Measurements from ENCODE around the gene GATA1.
"Not testable (repeated sequence)": the region's sequence is repeated elsewhere in the genome, so short reads cannot be mapped to it uniquely, and the experiment has no call there.

Gene GATA1

DNA sequence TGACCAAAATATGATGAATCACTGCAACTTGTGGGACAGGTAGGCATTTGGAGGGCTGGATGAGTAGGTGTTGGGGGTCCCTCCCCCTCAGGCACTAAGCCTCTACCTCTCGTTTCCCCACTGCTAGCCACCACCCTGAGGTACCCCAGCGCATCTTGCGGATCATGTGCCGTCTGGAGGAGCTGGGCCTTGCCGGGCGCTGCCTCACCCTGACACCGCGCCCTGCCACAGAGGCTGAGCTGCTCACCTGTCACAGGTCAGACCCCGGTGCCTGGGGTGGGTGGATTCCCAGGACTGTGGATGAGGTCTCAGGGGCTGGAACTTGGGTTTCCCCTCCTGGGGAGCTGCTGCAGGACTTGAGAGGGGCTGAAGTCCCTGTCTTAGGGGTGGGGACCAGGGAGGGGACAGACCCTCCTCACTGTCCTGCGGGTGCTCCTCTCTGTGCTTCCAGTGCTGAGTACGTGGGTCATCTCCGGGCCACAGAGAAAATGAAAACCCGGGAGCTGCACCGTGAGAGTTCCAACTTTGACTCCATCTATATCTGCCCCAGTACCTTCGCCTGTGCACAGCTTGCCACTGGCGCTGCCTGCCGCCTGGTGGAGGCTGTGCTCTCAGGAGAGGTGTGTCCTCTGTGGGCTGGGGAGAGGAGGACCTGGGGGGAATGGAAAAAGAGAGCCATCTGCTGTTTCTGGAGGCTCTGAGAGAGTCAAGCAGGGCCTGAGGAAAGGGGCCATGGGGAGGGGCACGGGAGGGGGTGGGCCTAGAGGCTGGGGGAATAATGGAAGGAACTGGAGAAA, 29.8 kb downstream of the GATA1 start:
- DNase-seq = no peak

DNA sequence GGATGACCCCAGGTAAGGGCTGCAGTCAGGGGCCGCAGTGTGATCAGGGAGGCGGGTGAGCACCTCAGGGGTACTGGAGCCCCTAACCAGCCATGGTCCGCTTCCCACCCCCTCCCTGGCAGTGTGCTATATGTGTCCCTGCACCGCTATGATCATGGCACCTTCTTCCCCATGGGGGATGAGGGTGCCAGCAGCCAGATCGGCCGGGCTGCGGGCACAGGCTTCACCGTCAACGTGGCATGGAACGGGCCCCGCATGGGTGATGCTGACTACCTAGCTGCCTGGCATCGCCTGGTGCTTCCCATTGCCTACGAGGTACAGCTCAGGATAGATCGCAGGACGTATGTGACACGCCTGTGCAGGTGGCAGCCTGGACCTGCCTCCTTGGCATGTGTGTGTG, 31.7 kb downstream of the GATA1 start:
- no peak for DNase-seq

DNA sequence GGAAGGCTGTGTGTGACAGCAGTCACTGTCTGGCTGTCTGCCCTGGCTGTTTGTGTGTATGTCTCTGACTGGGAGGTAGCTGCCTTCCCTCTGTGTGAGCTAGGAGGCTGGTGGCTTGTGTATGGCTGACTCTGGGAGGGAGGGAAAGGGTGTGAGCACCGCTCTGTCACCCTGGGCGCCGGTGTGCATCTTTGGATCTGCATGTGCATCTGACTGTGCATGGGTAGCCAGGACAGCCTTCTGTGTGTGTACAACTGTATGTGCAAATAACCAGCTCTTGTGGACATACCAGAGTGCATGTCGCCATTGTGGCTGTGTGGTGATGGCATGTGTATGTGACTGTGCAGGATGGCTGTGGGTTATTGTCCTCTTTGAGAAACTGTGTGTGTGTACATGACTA, 32.5 kb downstream of the GATA1 start:
- DNase-seq = no peak

DNA sequence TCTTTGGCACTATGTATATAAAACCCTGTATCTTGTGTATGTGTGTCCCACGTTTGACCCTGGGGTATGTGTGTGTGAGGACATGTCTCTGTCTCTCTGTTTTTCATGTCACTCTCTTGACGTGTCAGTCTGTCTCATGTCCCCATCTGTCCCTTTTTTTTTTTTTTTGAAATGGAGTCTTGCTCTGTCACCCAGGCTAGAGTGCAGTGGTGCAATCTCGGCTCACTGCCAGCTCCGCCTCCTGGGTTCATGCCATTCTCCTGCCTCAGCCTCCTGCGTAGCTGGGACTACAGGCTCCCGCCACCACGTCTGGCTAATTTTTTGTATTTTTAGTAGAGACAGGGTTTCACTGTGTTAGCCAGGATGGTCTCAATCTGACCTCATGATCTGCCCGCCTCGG, 33.0 kb downstream of the GATA1 start:
- DNase-seq = not testable (repeated sequence)

DNA sequence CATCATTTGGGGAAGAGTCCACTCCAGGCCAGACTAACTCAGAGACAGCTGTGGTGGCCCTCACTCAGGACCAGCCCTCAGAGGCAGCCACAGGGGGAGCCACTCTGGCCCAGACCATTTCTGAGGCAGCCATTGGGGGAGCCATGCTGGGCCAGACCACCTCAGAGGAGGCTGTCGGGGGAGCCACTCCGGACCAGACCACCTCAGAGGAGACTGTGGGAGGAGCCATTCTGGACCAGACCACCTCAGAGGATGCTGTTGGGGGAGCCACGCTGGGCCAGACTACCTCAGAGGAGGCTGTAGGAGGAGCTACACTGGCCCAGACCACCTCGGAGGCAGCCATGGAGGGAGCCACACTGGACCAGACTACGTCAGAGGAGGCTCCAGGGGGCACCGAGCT, 36.7 kb downstream of the GATA1 start:
- DNase-seq = no peak

DNA sequence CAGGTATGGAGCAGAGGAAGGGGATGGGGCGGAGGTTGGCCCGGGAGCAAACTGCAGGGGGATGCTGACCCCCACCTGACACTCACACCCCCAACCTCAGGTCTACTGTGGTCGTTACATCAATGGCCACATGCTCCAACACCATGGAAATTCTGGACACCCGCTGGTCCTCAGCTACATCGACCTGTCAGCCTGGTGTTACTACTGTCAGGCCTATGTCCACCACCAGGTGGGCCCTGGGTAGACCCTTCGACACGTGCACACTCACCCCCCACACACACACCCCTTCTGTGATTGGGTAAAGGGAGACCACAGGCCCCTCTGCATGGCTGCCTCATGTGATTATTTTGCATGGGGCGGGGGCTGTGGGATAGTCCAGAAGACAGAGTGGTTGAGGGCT, 37.7 kb downstream of the GATA1 start:
- DNase-seq = no peak

DNA sequence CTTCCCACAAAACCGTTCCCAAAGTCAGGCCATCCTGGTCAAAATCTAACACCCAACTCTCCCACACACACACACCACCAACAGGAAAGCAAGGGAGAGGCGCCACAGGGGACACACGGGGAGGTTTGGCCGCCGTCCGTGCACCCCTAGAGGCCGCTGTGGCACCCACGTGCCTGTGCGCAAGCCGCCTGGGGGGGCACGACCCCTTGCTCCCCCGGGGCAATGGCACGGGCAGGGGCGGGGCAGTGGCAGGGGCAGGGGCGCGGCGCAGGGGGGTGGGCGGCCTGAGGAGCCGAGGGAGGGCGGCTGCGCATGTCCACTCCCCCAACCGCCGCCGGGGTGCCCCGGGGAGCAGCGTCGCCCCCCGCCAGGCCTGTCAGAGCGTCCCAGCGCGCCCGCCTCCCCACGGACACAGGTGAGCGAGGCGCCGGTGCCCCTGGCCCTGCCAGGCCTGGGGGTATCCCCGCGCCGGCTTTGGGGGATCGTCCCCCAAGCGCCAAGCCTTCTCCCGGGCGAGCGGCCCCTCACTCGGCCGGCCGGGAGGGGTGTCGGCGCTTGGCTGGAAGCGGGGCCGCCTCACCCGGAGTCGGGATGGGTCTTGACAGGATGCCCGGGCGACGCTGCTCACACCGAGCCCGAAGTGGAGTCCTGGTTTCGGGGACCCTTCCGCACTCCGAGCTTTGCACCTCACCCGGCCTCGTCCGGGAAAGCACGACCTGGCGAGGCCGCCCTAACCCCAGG, 39.9 kb downstream of the GATA1 start, which contains the start of gene ERAS:
Gene ERAS (plus strand): TSS at position 379 of the 741 bp plus-strand sequence. CDS start 2,611 bp downstream, outside the sequence.
- DNase-seq = no peak

DNA sequence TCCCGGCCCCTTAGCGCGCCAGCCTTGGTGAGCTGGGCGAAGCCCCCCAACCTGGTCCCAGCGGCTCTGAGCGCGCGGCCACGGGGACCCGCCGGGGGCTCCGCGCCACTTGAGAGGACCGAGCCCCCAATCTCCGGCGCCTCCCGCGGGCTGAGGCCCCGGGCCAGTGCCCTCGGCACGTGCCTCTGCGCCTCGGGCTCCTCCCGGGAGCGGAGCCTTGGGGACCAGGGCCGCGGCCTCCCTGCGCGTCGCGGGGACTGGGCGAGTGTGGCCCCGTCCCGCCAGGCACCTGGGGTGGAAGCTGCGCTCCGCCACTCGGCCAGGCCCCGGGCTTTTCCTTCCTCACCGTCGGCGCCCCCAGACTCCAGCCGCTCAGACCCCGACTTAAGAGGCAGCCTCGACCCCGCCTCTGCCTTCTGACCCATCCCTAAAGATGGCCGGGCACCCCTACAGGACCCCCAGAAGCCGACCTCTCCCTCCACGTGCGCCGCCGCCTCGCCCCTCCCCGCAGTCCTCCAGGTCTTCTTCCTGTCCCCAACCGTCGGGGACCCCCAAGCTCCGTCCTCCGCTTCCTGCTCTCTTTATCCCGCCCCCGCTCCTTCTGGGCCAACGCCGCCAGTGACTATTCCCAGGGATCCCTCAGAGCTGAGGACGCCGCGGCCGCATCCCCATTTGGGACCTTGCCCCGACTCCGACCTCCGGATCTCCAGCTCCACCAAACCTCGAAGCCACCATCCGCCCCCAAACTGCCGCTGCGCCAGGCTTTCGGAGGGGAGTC, 40.7 kb downstream of the GATA1 start:
- DNase-seq = no peak

DNA sequence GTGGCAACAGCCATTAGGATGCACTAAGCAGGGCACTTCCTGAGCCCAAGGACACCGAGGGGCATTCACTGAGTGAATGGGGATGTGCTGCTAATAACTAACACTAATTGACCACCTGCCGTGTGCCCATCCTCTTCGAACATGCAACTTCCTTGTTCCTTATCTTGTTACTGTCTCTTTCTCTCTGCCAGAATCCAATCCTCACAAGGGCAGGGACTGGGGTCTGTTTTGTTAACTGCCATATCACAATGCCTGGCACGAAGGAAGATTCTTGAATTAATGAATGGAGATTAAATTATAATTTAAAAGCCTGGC, 41.2 kb downstream of the GATA1 start:
- no peak for DNase-seq

DNA sequence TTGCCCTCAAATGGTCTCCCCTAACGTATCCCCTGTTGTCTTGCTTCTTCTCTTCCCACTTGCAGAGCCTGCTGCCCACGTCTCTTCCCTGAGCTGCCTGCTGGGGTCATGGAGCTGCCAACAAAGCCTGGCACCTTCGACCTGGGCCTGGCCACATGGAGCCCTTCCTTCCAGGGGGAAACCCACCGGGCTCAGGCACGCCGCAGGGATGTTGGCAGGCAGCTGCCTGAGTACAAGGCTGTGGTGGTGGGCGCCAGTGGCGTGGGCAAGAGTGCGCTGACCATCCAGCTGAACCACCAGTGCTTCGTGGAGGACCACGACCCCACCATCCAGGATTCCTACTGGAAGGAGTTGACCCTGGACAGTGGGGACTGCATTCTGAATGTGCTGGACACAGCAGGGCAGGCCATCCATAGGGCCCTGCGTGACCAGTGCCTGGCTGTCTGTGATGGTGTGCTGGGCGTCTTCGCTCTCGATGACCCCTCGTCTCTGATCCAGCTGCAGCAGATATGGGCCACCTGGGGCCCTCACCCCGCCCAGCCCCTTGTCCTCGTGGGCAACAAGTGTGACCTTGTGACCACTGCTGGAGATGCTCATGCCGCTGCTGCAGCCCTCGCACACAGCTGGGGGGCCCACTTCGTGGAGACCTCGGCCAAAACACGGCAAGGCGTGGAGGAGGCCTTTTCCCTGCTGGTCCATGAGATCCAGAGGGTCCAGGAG, 42.8 kb downstream of the GATA1 start:
- no peak for DNase-seq

DNA sequence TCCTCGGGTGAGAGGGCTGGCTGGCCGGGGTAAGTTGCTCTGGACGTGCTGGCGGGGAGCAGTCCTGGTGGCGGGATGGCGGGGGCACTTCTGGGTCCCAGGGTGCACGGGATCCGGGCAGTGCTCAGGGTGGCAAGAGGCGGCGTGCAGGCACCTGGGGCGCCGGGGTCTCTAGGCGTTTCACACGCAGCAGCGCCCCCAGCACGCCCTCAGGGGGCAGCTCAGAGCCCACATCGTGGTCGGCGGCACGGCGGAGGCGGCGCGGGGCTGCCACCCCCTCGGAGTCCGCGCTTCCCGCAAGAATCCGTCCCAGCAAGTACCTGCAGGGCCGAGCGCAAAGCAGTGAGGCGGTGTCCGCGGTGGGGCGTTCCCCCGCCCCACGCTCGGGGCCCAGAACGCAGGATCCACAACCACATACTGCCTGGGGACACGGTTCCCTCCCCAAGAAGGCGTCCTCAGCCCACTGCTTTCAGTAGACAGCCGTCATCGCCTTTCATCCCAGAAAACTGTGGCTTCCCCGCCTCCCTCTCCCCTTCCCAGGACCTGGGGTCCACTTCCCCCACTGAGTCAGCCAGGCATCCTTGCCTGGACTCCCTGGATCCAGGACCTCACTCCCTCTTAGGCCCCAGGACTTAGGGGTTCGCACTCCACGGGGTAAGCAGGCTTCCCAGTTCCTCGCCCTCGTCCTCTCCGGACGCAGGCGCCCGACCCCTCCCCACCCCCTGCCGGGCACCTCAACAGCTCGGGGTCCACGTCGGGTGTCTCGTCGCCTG, 44.9 kb downstream of the GATA1 start:
- no peak for DNase-seq

DNA sequence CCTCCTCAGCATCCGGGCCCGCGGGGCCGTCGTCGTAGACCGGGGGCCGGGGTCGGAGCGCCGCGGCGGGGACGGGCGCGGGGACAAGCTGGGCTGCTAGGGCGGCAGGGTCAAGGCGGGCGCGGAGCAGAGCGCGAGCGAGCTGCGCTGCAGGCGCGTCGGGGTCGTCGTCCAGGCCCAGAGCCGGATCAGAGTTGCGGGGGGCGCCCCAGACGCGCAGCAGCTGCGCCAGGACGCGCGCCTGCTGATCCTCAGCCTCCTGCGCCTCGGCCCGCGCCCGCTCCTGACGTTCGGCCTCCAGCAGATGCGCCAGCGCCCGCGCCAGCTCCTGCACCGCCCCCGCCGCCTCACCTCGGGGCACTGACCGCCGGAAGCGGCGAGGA, 45.5 kb downstream of the GATA1 start:
- DNase-seq = no peak

DNA sequence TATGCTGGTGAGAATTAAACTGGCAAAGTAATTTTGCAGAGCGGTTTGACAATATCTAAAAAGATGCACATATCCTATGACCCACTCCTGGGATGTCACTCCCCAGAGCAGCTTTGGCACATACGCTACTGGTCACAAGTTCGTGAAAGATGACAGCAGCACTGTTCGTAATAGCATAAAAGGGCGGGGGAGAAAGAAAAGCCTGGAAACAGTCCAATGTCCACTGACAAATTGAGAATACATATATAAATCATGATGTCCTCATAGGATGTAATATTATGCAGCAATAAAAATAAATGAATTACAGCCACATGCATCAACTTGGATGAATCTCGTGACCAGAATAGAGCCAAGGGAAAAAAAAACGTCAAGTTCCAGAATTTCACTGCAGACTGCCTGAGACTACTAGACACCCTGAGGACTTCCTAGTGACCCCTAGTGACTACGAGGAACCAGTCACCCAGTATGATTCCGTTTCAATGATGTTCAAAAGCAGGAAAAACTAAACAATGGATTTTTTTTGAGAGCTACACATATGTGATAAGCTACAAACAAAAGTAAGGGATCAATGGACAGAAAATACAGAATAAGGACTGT, 47.2 kb downstream of the GATA1 start:
- peak; percentile 4 for DNase-seq

DNA sequence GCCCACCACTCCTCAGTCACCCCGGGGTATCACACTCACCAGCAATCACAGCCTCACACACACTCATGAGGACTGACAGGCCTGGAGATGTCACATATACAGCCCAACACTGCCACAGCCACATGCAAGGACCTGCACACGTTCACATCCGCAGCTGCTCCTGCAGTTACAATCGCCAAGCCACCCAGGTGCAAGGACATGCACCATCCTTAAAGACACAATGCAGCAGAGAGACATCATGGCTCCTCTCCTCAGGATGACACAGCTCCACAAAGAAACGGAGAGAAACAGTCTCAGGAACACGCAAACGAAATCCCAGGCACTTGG, 48.0 kb downstream of the GATA1 start:
- peak; percentile 33 for DNase-seq

DNA sequence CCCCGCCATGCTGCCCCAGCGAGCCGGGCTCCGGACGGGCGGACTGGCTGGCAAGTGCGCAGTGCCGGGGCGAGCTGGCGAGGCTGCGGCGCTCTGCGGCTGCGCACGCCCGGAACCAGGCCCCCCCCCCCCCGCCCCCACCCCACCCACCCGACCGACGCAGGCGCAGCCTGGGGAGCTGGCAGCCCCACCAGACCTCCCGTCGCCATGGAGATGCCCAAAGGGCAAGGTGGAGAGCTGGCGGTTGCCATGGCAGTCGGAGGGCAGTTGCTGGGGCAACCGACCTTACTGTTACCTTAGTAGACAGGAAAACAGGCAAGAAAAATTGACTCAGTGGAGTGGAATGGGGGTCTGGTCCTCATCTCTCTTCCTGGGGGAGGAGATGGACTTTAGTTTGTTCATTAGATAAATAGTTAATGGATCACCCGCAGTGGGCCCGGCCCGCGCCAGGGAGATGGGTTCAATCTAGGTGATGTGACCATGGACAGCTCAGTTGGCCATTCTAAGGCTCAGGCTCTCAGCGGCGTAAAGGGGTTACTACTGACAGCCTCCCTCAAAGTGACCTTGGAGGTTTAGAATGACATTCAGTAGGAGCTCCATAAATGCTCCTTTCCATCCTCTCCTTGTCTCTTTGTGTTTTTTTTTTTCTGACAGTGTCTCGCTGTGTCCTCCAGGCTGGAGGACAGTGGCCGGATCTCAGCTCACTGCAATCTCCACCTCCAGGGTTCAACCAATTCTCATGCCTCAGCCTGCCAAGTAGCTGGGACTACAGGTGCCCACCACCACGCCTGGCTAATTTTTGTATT, 49.3 kb downstream of the GATA1 start, which contains the start of gene PCSK1N:
Gene PCSK1N (minus strand): TSS at position 87 of the 806 bp plus-strand sequence. CDS start 78 bp downstream, at position 9.
- peak; percentile 89 for DNase-seq

DNA sequence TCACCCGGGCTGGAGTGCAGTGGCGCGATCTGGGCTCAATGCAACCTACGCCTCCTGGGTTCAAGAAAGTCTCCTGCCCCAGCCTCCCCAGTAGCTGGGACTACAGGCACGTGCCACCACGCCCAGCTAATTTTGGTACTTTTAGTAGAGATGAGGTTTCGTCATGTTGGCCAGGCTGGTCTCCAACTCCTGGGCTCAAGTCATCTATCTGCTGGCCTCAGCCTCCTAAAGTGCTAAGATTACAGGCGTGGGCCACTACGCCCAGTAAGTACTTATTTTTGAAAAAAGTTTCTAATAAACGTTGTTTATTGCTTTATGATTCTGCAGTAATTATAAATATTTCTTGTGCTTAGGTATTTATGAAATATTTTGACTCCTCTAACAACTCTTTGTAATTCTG, 53.3 kb downstream of the GATA1 start:
- DNase-seq = no peak

Measured in NCI-H146 (cell line).